ENCODE data around the gene ZNRF1.

Gene ZNRF1

GRCh38 chr16:75017670-75018525 lies 19.1 kb downstream of the ZNRF1 start:
- no peak for TF ChIP-seq EZH2 (IDR thresholded peaks at IDR 0.05)
- TF ChIP-seq POLR2AphosphoS5 (IDR thresholded peaks at IDR 0.05; ENCODE audit: borderline replicate concordance, low read depth, low read length): no peak
- TF ChIP-seq FOXP2 (optimal IDR thresholded peaks at IDR 0.05; ENCODE audit: control extremely low read depth, extremely low read length, insufficient read depth): no peak
- no peak overlapping the region for H3K9ac ChIP-seq (ENCODE audit: insufficient read length)
- no peaks in the 10 kb centered on the region for H3K36me3 ChIP-seq (ENCODE audit: insufficient read depth, low read length)
- DNase-seq (ENCODE audit: low read depth, low spot score): no peak
- H3K4me3 ChIP-seq: no peak overlapping the region
- H3K27ac ChIP-seq: no peak overlapping the region
- no peaks in the 10 kb centered on the region for H3K9me3 ChIP-seq (ENCODE audit: low read depth, low read length)

GRCh38 chr16:75019007-75019406 lies 20.2 kb downstream of the ZNRF1 start:
- DNase-seq (ENCODE audit: low read depth, low spot score): no peak
- TF ChIP-seq EZH2 (IDR thresholded peaks at IDR 0.05) (no peak), FOXP2 (optimal IDR thresholded peaks at IDR 0.05; ENCODE audit: control extremely low read depth, extremely low read length, insufficient read depth) (no peak), POLR2AphosphoS5 (IDR thresholded peaks at IDR 0.05; ENCODE audit: borderline replicate concordance, low read depth, low read length) (no peak)
- Histone ChIP-seq H3K9ac (ENCODE audit: insufficient read length) (no peak overlapping the region), H3K9me3 (ENCODE audit: low read depth, low read length) (no peaks in the 10 kb centered on the region), H3K27ac (no peak overlapping the region), H3K36me3 (ENCODE audit: insufficient read depth, low read length) (no peaks in the 10 kb centered on the region), H3K4me3 (no peak overlapping the region)

DNA sequence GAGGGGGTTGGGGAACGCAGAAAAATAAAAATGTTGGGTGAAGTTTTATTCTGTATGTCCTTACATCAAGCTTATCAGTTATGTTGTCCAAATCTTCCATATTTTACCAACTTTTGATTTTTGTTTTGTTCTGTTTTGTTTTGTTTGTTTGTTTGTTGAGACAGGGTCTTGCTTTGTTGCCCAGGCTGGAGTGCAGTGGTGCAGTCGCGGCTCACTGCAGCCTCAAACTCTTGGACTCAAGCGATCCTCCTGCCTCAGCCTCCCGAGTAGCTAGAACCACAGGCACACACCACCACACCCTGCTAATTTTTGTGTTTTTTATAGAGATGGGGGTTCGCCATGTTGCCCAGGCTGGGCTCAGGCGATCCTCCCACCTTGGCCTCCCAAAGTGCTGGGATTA lies 20.8 kb downstream of the ZNRF1 start:
- H3K27ac ChIP-seq: no peak overlapping the region
- no peak overlapping the region for H3K9ac ChIP-seq (ENCODE audit: insufficient read length)
- DNase-seq (ENCODE audit: low read depth, low spot score): no peak
- TF ChIP-seq FOXP2 (optimal IDR thresholded peaks at IDR 0.05; ENCODE audit: control extremely low read depth, extremely low read length, insufficient read depth) (no peak), POLR2AphosphoS5 (IDR thresholded peaks at IDR 0.05; ENCODE audit: borderline replicate concordance, low read depth, low read length) (no peak), EZH2 (IDR thresholded peaks at IDR 0.05) (no peak)
- H3K4me3 ChIP-seq: no peak overlapping the region
- no peaks in the 10 kb centered on the region for H3K9me3 ChIP-seq (ENCODE audit: low read depth, low read length)
- no peaks in the 10 kb centered on the region for H3K36me3 ChIP-seq (ENCODE audit: insufficient read depth, low read length)

DNA sequence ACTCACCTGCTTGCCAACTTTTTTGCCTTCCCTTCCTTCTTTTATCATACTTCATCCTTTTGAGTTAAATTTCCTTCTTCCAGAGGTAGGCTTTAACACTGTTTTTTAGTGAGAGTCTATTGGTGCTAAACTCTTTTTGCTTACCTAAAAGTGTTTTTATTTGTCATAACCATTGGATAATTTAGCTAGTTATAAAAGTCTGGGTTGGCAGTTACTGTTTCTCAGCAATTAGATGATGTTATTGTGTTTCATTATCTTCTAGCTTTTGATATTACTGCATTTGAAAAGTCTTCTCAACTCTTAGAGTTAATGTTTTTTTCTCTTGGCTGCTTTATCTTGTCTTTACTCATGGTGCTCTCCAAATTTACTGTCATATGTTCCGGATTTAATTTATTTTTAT lies 22.6 kb downstream of the ZNRF1 start:
- no peaks in the 10 kb centered on the region for H3K9me3 ChIP-seq (ENCODE audit: low read depth, low read length)
- TF ChIP-seq FOXP2 (optimal IDR thresholded peaks at IDR 0.05; ENCODE audit: control extremely low read depth, extremely low read length, insufficient read depth) (no peak), EZH2 (IDR thresholded peaks at IDR 0.05) (no peak), POLR2AphosphoS5 (IDR thresholded peaks at IDR 0.05; ENCODE audit: borderline replicate concordance, low read depth, low read length) (no peak)
- H3K36me3 ChIP-seq (ENCODE audit: insufficient read depth, low read length): no peaks in the 10 kb centered on the region
- H3K9ac ChIP-seq (ENCODE audit: insufficient read length): no peak overlapping the region
- H3K27ac ChIP-seq: no peak overlapping the region
- H3K4me3 ChIP-seq: no peak overlapping the region
- DNase-seq (ENCODE audit: low read depth, low spot score): no peak

- Histone ChIP-seq H3K36me3 (ENCODE audit: insufficient read depth, low read length) (no peaks in the 10 kb centered on the region), H3K9ac (ENCODE audit: insufficient read length) (no peak overlapping the region), H3K9me3 (ENCODE audit: low read depth, low read length) (no peaks in the 10 kb centered on the region), H3K27ac (no peak overlapping the region), H3K4me3 (no peak overlapping the region)
- TF ChIP-seq FOXP2 (optimal IDR thresholded peaks at IDR 0.05; ENCODE audit: control extremely low read depth, extremely low read length, insufficient read depth) (no peak), POLR2AphosphoS5 (IDR thresholded peaks at IDR 0.05; ENCODE audit: borderline replicate concordance, low read depth, low read length) (no peak), EZH2 (IDR thresholded peaks at IDR 0.05) (no peak)
- DNase-seq (ENCODE audit: low read depth, low spot score): no peak
Observed at GRCh38 chr16:75022567-75022966, 23.7 kb downstream of the ZNRF1 start.

- no peaks in the 10 kb centered on the region for H3K9me3 ChIP-seq (ENCODE audit: low read depth, low read length)
- H3K4me3 ChIP-seq: no peak overlapping the region
- no peak overlapping the region for H3K9ac ChIP-seq (ENCODE audit: insufficient read length)
- no peak for DNase-seq (ENCODE audit: low read depth, low spot score)
- no peaks in the 10 kb centered on the region for H3K36me3 ChIP-seq (ENCODE audit: insufficient read depth, low read length)
- H3K27ac ChIP-seq: no peak overlapping the region
- TF ChIP-seq EZH2 (IDR thresholded peaks at IDR 0.05): no peak
- TF ChIP-seq FOXP2 (optimal IDR thresholded peaks at IDR 0.05; ENCODE audit: control extremely low read depth, extremely low read length, insufficient read depth): no peak
- TF ChIP-seq POLR2AphosphoS5 (IDR thresholded peaks at IDR 0.05; ENCODE audit: borderline replicate concordance, low read depth, low read length): no peak
Observed at GRCh38 chr16:75023009-75023408, 24.2 kb downstream of the ZNRF1 start.

- TF ChIP-seq POLR2AphosphoS5 (IDR thresholded peaks at IDR 0.05; ENCODE audit: borderline replicate concordance, low read depth, low read length) (no peak), FOXP2 (optimal IDR thresholded peaks at IDR 0.05; ENCODE audit: control extremely low read depth, extremely low read length, insufficient read depth) (no peak), EZH2 (IDR thresholded peaks at IDR 0.05) (no peak)
- no peak for DNase-seq (ENCODE audit: low read depth, low spot score)
- H3K4me3 ChIP-seq: 0 out of 2 replicates have a peak overlapping the region, but pooled peaks have one; percentile 25
- H3K27ac ChIP-seq: peak overlapping the region; percentile 83
- H3K9me3 ChIP-seq (ENCODE audit: low read depth, low read length): no peaks in the 10 kb centered on the region
- no peak overlapping the region for H3K9ac ChIP-seq (ENCODE audit: insufficient read length)
- H3K36me3 ChIP-seq (ENCODE audit: insufficient read depth, low read length): no peaks in the 10 kb centered on the region
Observed at GRCh38 chr16:75024182-75024581, 25.4 kb downstream of the ZNRF1 start.

DNA sequence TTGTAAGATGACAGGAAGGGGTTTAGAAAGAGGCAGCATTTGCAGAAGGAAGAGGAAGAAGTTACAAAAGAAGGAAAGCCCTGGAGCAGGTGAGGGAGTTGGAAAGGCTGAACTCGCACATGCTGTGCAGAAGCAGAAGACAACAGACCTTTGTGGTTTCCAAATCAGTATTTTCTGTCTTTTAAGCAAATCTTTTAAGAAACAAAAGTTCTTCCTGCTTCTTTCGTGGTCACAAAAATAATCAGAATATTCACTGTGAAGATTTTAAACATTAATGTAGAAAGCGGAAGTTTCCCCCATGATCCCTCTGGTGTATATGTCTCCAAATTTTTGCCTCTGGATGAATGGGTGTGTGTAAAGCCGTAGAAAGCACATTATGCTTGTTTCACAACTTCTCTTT lies 25.8 kb downstream of the ZNRF1 start:
- H3K27ac ChIP-seq: peak overlapping the region; percentile 83

More for the DNA sequence above, 25.8 kb downstream of the ZNRF1 start:
- Histone ChIP-seq H3K9ac (ENCODE audit: insufficient read length) (no peak overlapping the region), H3K4me3 (0 out of 2 replicates have a peak overlapping the region, but pooled peaks have one; percentile 25), H3K9me3 (ENCODE audit: low read depth, low read length) (no peaks in the 10 kb centered on the region), H3K36me3 (ENCODE audit: insufficient read depth, low read length) (no peaks in the 10 kb centered on the region)
- no peak for DNase-seq (ENCODE audit: low read depth, low spot score)
- TF ChIP-seq EZH2 (IDR thresholded peaks at IDR 0.05) (no peak), POLR2AphosphoS5 (IDR thresholded peaks at IDR 0.05; ENCODE audit: borderline replicate concordance, low read depth, low read length) (no peak), FOXP2 (optimal IDR thresholded peaks at IDR 0.05; ENCODE audit: control extremely low read depth, extremely low read length, insufficient read depth) (no peak)
